HPDE6-E6E7 (cell line): ENCODE measurements around the gene BSPRY.

Experiments
- DNase-seq: peaks from one replicate; pipeline ENCODE4 v3.0.0; 2011; ENCODE audit warnings: missing footprints; ENCODE audit errors: extremely low spot score

BSPRY gene

GRCh38 chr9:113349445-113350094, at the start of gene BSPRY:
BSPRY (plus strand) TSS chr9:113349541; CDS start chr9:113349580, 39 bp downstream.
- no peak for DNase-seq

- no peak for DNase-seq
Measured at GRCh38 chr9:113299800-113300292, 49.5 kb upstream of the BSPRY start.

DNA sequence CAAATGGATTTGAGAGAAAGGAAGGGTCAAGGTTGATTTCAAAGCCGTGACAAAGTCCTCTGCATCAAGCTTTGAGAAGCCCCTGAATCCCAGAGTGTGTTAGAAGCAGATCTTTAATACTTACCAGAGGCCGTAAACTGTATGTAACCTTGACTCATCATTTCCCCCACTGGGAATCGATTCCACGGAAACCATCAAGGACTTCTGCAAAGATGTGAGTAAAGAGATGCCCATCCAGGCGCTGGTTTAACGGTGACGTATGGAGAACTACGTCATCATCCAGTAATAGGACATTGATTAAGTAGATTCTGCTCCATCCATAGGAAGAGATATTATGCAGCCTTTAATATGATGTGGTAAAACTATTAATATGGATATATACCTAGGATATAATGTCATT, 47.8 kb upstream of the BSPRY start:
- no peak for DNase-seq

GRCh38 chr9:113302792-113303418, 46.4 kb upstream of the BSPRY start, which contains the start of gene RNF183:
RNF183 (minus strand) TSS chr9:113303376; CDS start chr9:113298184, 5,192 bp downstream.
- no peak for DNase-seq

GRCh38 chr9:113306566-113306965, 42.8 kb upstream of the BSPRY start:
- DNase-seq, result no peak

DNA sequence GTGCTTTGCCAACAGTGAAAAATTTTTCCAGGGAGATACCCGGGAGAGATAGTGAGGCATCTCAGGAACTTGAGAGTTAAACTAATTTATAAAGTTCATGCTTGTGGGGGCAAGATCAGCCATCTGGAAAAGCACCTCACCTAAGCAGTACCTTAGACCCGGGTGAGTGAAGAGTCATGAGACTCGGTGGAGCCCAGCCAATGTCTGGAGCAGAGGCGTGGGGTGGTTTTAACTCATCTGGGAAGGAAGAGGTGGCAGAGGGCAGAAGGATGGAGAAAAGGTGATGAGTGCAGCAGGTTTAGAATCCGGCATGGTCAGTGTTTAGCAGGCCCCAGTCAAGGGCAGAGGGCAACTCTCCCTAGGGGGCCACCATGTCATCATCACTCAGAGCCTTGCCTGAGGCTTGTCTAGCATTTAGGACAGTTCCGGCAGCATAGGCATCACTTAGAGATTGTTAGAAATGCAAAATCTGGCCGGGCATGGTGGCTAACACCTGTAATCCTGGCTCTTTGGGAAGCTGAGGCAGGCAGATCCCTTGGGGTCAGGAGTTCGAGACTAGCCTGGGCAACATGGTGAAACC, 41.9 kb upstream of the BSPRY start:
- DNase-seq, result no peak

DNA sequence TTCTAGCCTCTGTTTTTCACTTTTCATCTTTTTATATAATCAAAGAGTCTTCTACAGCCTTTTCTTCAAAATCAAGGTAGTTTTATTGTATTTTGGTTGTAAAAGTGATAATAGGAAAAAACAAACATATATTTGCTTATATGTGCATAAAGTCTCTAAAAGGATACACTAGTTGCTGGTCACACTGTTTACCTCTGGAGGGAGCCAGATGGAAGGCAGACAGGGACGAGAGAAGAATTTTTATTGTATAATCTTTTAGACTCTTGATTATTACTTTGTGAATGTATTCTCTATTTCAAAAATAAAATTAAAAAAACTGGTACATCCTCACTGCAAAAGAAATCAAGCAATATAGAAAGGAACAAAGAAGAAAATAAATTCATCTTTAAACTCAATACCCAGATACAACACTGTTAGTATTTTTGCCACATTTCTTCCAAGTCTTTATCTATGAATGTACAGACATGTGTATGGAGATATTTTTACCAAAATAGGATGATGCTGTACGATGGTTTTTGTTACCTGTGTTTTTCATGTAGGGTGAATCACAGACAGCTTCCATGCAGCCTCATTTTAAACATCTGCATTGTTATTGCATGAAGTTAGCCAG, 40.0 kb upstream of the BSPRY start:
- peak; percentile 33 for DNase-seq

DNA sequence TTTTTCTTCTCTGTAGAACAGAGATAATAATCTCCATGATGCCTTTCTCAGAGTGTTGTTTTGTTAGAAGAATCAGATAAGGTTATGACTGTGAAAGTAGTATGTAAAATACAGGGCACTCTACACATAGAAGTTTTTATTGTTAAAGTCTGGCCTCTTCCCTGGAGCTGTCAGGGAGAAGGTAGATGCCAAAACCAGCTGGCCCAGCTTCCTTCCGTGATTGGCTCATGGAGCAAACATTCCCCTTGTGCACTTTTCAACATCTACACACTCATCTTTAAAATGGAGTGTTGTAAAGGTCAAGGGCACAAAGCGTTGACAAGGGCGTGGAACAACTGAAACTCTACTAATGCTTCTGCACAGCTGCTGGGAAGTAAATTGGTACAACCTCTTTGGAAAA, 38.8 kb upstream of the BSPRY start:
- DNase-seq, result no peak

- DNase-seq, result no peak
Measured at GRCh38 chr9:113311961-113312360, 37.4 kb upstream of the BSPRY start.

DNA sequence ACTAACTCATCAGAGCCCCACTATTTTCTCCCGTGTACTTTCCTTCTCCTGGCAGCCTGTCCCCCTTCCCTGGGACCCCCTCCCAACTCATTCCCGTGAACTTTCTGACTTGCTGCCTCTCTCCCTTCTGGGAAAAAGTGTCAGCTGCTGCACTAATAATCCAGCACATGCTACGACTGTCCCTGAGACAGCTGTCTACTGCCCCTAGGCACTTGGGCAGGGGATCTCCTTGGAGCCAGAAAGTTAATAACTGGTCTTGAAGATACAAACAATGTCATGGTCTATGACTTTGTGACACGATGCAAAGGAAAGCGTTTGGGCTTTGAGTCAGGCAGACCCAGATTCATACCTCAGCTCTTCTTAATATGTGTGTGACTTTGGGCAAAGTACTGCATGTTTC, 36.1 kb upstream of the BSPRY start:
- DNase-seq, result no peak

DNA sequence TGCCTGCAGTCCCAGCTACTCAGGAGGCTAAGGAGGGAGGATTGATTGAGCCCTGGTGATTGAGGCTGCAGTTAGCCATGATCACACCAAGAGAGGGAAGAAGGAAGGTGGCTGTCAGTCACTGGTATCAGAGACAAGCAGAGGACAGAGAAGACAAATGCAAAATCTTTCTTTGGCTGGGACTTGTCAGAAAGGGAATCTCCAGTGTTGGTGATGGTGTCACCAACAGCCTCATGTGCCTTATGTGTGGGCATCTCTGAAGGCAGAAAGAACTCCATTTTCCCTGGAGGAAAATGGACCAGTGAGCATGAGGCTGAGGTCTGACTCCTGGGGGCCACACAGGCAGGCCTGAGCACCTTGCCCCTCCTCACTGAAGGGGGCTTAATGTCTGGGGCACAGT, 34.1 kb upstream of the BSPRY start:
- no peak for DNase-seq

DNA sequence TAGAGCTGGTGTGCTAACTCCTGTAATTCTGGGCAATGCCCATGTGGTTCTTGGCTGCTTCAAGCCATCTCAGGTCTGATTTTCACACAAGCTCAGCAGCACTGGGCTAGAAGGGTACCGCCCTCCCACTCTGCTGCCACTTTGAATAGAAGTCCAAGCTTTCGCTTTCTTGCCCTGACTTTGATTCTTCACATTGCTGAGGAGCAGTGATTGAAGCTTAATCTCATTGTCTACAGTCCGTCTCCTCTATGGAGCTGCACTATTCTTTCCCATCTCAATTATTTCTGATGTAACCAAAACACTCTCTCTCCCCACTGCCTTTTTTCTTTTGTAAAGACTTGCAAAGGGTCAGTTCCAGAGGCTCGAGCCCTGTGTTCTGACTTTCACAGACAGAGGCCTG, 33.3 kb upstream of the BSPRY start:
- DNase-seq, result no peak

GRCh38 chr9:113317777-113318176, 31.6 kb upstream of the BSPRY start:
- DNase-seq, result no peak

DNA sequence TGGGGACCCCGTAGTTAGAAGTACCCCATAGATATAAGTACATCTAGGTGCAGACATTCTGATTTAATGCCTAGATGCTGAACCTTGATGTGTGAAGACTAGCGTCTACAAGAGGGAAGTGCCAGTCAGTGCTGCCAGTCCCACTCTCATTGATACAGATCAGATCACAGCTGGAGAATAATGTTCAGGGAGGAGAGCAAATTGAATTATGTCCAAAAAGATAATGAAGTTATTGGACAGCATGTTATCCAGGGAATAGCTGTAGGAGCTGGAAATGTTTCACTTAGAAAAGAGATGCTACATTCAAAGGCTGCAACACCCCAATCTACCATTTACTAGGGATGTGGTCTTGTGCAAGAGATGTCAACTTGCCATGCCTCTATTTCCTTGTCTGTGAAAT, 30.3 kb upstream of the BSPRY start:
- DNase-seq, result no peak

DNA sequence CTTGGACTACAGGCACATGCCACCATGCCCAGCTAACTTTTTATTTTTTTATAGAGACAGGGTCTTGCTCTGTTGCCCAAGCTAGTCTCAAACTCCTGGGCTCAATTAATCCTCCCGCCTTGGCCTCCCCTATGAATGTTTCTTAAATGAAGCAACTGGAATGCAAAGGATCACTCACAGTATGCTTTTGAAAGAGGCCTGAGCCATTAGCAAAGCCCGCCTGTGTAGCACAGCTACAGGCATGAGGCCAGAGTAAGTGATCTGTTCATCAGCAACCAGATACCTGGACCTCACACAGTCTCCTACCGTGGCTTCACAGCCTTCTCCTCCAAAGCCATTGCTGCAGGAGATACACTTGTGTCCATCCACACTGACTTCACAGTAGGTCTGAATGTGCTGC, 29.3 kb upstream of the BSPRY start:
- no peak for DNase-seq

DNA sequence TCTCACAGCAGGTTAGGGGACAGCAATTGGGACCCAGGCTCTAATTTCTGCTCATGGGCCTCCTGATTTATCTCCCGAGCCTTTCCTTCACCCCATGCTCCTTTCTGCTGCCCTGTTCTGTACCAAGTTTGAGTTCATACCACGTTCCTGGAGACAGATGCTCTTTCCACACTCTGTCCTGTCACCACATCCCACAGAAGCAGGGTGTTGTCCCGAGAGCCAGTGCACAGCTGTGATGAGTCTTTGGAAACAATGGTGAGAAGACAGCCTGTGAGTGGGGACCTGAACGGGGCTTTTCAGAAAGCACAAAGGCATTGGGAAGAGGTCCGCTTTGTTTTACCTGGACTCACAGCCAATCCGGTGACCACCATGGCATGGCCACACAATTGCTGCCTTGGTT, 26.7 kb upstream of the BSPRY start:
- no peak for DNase-seq

- no peak for DNase-seq
Measured at GRCh38 chr9:113326230-113326629, 23.1 kb upstream of the BSPRY start.

- no peak for DNase-seq
Measured at GRCh38 chr9:113328045-113328782, 21.1 kb upstream of the BSPRY start.

DNA sequence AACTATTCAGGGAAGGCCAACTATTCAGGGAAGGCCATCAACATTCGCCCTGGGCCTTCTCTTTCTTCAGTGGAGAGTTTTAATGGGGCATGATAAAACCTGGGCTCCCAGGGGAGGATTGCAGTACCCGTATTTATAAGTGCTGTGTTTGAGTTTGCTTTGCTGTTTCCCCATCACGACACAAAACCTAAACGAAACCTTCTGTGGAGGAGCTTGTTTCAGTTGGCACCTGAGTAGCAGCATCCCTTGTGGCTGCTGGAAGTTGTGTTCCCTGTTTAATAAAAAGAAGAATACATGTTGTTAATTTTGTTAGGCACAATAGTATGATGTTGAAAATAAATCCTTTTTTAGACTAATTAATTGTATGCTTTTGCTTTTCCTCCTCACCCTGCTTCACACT, 17.6 kb upstream of the BSPRY start:
- DNase-seq, result no peak

DNA sequence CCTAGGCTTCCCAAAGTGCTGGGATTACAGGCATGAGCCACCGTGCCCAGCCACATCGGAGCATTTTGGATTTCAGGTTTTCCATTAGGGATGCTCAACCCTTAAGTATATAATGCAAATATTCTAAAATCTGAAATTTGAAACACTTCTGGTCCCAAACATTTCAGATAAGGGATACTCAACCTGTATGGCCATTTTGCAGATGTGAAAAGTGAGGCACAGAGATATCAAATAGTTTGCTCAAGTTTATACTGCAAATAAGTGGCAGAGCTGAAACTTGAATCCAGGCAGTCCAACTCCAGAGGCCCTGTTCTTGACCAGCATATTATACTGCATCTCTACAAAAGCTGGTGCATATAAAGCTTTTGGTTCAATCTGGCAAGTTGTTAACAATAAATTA, 11.6 kb upstream of the BSPRY start:
- no peak for DNase-seq

DNA sequence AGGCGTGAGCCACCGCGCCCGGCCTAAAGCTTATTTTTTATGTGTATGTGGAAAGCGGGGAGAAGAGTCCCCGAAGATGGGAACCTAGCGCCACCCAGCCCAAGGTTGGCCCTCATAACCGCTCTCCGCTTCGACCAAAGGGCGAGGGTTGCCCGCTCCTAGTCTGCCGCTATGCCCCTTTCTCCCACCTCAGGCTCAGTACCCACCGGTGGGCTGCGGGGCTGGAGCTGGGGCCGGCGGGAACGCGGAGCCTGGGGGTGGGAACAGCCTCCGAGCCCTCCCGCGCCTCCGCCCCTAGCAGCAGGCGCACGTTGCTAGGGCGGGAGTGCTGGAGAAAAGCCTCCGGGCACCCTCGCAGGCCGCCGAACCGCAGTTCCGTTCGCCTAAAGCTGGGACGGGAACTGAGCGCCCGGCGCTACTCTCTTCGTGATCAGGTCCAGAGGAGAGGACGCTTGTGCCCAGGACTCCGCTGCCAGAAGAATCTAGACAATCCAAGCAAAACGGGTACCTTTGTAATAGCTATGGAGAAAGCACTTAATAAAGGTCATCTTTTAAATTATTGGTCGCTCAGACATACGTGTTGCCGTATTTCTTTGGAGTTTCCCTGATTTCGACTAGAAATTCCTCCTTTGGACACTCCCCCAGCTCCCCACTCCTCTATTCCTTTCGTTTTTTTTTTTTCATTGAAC, 9.2 kb upstream of the BSPRY start, which contains the start of gene WDR31:
Gene WDR31, minus strand, starts transcription at position 265 of the 689 bp plus-strand sequence. CDS start 8,253 bp downstream, outside the sequence.
- peak; percentile 79 for DNase-seq
